Fibroblast of lung (primary cell): ENCODE measurements around the gene HABP4. TPM values are rescaled to one million over a fixed set of nuclear protein-coding genes. Genes with fewer than 3 reads are reported as not detected.

ENCODE experiments used
- DNase-seq, 2 donors: peaks; one replicate each; pipeline versions ENCODE4 v3.0.0 to v3.0.0-alpha.2; 2010; ENCODE audit warnings: low read depth in 2 of 2
- H2AFZ ChIP-seq: 2 replicates; pipeline ENCODE4 v1.5.1; 2012; ENCODE audit warnings: low read length, control low read depth, inconsistent platforms
- H3K27ac ChIP-seq: 2 replicates; pipeline ENCODE4 v1.5.1; 2011; ENCODE audit warnings: low read length, control low read depth; ENCODE audit not compliant: insufficient read depth
- H3K27me3 ChIP-seq: 2 replicates; pipeline ENCODE4 v1.5.1; 2011; ENCODE audit warnings: mild to moderate bottlenecking, low read length; ENCODE audit not compliant: control insufficient read depth, insufficient read depth
- H3K36me3 ChIP-seq: 2 replicates; pipeline ENCODE4 v1.5.1; 2011; ENCODE audit warnings: low read length; ENCODE audit not compliant: control insufficient read depth, insufficient read depth
- H3K4me1 ChIP-seq: 2 replicates; pipeline ENCODE4 v1.5.1; 2011; ENCODE audit warnings: low read length; ENCODE audit not compliant: control insufficient read depth, insufficient read depth; ENCODE audit errors: extremely low read depth
- H3K4me2 ChIP-seq: 2 replicates; pipeline ENCODE4 v1.5.1; 2011; ENCODE audit warnings: low read length, control low read depth; ENCODE audit not compliant: insufficient read depth; ENCODE audit errors: extremely low read depth
- H3K4me3 ChIP-seq, 4 experiments: fragments of 200-600 bp in 1 of 4; sonication (generic) in 1 of 4; replicated peaks in 1 of 4; 2 replicates each; pipeline ENCODE4 v1.5.1; 2011 to 2016; ENCODE audit warnings: low read length in 4 of 4, low read depth in 3 of 4, mild to moderate bottlenecking in 3 of 4, control low read depth in 2 of 4, inconsistent platforms in 1 of 4, mixed read lengths in 1 of 4; ENCODE audit not compliant: insufficient read depth in 1 of 4; ENCODE audit errors: control extremely low read depth in 1 of 4
- H3K79me2 ChIP-seq: 2 replicates; pipeline ENCODE4 v1.5.1; 2012; ENCODE audit warnings: mild to moderate bottlenecking, low read length, inconsistent platforms; ENCODE audit not compliant: control insufficient read depth, insufficient read depth
- H3K9ac ChIP-seq: 2 replicates; pipeline ENCODE4 v1.5.1; 2011; ENCODE audit warnings: mild to moderate bottlenecking, low read length, control low read depth; ENCODE audit not compliant: insufficient read depth
- H3K9me3 ChIP-seq: 2 replicates; pipeline ENCODE4 v1.5.1; 2012; ENCODE audit warnings: low read depth, low read length; ENCODE audit not compliant: control insufficient read depth, insufficient read depth
- H4K20me1 ChIP-seq: 2 replicates; pipeline ENCODE4 v1.5.1; 2011; ENCODE audit warnings: low read length; ENCODE audit not compliant: control insufficient read depth, insufficient read depth; ENCODE audit errors: extremely low read depth
- CTCF ChIP-seq, 2 donors: IDR thresholded peaks in 1 of 2; conservative IDR thresholded peaks in 1 of 2; 1 replicate in 1 of 2; 2 replicates in 1 of 2; pipeline ENCODE4 v1.5.1; 2011 to 2012; ENCODE audit warnings: low read length in 2 of 2, control low read depth in 1 of 2, inconsistent platforms in 1 of 2, low read depth in 1 of 2, mild to moderate bottlenecking in 1 of 2
- EZH2 ChIP-seq: IDR thresholded peaks from 2 replicates; pipeline ENCODE4 v1.5.1; 2012; ENCODE audit warnings: low read length, control low read depth, mild to moderate bottlenecking; ENCODE audit errors: missing control alignments
- polyA plus RNA-seq, 2 donors: library from polyadenylated mRNA; depleted of rRNA in 1 of 2; stranded (reverse) in 1 of 2; unstranded in 1 of 2; fragments of >200 nt; gene quantifications; 2 replicates each; pipeline ENCODE4 v1.2.1, GENCODE V29; 2011 to 2012; ENCODE audit warnings: missing spikeins in 1 of 2
- total RNA-seq: library from RNA; depleted of rRNA; stranded (reverse); fragments of >200 nt; gene quantifications from 2 replicates; pipeline ENCODE4 v1.2.1, GENCODE V29; 2014

HABP4 gene
- total and polyA plus RNA-seq, 2 donors (not counting 1 experiment from before 2014, with no cell fraction given), result 28.7 to 31.4 TPM

- no peak for DNase-seq
- Histone ChIP-seq H2AFZ (no peak overlapping the region), H3K4me1 (peaks cover 17% of the 10 kb centered on the region), H3K79me2 (no peaks in the 10 kb centered on the region), H3K4me3 (no peak overlapping the region), H4K20me1 (no peaks in the 10 kb centered on the region), H3K27me3 (no peaks in the 10 kb centered on the region), H3K4me2 (no peak overlapping the region), H3K27ac (no peak overlapping the region), H3K9me3 (no peaks in the 10 kb centered on the region), H3K36me3 (peaks cover 1% of the 10 kb centered on the region), H3K9ac (no peak overlapping the region)
- no peak for TF ChIP-seq EZH2
- no peak for TF ChIP-seq CTCF (conservative IDR thresholded peaks at IDR 0.05 in 1 of 2, IDR thresholded peaks at IDR 0.05 in 1 of 2; ENCODE audit: low read depth in 1 of 2, low read length in 2 of 2)
Observed at GRCh38 chr9:96509848-96510247, 59.9 kb downstream of the HABP4 start.

- Histone ChIP-seq H3K79me2 (no peaks in the 10 kb centered on the region), H3K9me3 (no peaks in the 10 kb centered on the region), H3K9ac (no peak overlapping the region), H3K4me2 (no peak overlapping the region), H4K20me1 (no peaks in the 10 kb centered on the region), H3K4me3 (no peak overlapping the region), H2AFZ (no peak overlapping the region), H3K27ac (no peak overlapping the region), H3K4me1 (peaks cover 20% of the 10 kb centered on the region), H3K27me3 (no peaks in the 10 kb centered on the region), H3K36me3 (peaks cover 1% of the 10 kb centered on the region)
- DNase-seq, result no peak
- TF ChIP-seq EZH2 (no peak), CTCF (conservative IDR thresholded peaks at IDR 0.05 in 1 of 2, IDR thresholded peaks at IDR 0.05 in 1 of 2; ENCODE audit: low read depth in 1 of 2, low read length in 2 of 2) (no peak)
Observed at GRCh38 chr9:96510258-96510657, 60.3 kb downstream of the HABP4 start.

- no peak for TF ChIP-seq EZH2
- TF ChIP-seq CTCF (conservative IDR thresholded peaks at IDR 0.05 in 1 of 2, IDR thresholded peaks at IDR 0.05 in 1 of 2; ENCODE audit: low read depth in 1 of 2, low read length in 2 of 2), result no peak
- H4K20me1 ChIP-seq, result no peaks in the 10 kb centered on the region
- peaks cover 1% of the 10 kb centered on the region for H3K36me3 ChIP-seq
- no peak overlapping the region for H2AFZ ChIP-seq
- H3K27ac ChIP-seq, result no peak overlapping the region
- H3K4me1 ChIP-seq, result peaks cover 26% of the 10 kb centered on the region
- no peak overlapping the region for H3K9ac ChIP-seq
- no peaks in the 10 kb centered on the region for H3K27me3 ChIP-seq
- no peak overlapping the region for H3K4me3 ChIP-seq
- H3K9me3 ChIP-seq, result no peaks in the 10 kb centered on the region
- H3K4me2 ChIP-seq, result no peak overlapping the region
- H3K79me2 ChIP-seq, result no peaks in the 10 kb centered on the region
- DNase-seq, result no peak
Observed at GRCh38 chr9:96512240-96512639, 62.3 kb downstream of the HABP4 start.
